Measurements from ENCODE around the gene MRPS22.

Gene MRPS22

GRCh38 chr3:139353920-139354556 is 10.2 kb downstream of the MRPS22 start:
- peak; percentile 65 for DNase-seq (ENCODE audit: low read depth)
- H3K4me3 ChIP-seq (ENCODE audit: low read length) = no peak overlapping the region
- TF ChIP-seq, protein P1, sequence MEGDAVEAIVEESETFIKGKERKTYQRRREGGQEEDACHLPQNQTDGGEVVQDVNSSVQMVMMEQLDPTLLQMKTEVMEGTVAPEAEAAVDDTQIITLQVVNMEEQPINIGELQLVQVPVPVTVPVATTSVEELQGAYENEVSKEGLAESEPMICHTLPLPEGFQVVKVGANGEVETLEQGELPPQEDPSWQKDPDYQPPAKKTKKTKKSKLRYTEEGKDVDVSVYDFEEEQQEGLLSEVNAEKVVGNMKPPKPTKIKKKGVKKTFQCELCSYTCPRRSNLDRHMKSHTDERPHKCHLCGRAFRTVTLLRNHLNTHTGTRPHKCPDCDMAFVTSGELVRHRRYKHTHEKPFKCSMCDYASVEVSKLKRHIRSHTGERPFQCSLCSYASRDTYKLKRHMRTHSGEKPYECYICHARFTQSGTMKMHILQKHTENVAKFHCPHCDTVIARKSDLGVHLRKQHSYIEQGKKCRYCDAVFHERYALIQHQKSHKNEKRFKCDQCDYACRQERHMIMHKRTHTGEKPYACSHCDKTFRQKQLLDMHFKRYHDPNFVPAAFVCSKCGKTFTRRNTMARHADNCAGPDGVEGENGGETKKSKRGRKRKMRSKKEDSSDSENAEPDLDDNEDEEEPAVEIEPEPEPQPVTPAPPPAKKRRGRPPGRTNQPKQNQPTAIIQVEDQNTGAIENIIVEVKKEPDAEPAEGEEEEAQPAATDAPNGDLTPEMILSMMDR (conservative IDR thresholded peaks at IDR 0.05; ENCODE audit: low read length) = peak; percentile 98

DNA sequence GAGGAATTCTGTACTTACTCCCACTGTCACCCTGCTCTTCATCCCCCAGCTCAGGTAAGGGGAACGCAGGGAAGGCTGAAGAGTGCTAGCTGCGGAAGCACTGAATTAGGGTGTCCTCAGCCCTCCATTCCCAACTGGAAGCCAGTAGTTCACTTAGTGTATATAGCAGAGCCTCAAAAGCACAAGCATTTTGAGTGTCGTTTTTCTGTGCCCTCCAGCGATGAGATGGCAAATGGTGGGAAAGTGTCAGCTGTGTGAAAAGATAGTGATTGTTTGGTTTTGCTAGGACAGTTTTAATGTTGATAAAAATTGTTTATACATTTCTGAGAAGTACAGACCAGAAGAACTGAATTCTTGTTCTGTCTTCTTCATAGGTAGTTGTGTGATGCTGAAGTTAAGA is 10.8 kb downstream of the MRPS22 start:
- DNase-seq (ENCODE audit: low read depth) = no peak
- no peak overlapping the region for H3K4me3 ChIP-seq (ENCODE audit: low read length)
- TF ChIP-seq, protein P1 (conservative IDR thresholded peaks at IDR 0.05; ENCODE audit: low read length) = no peak

- H3K4me3 ChIP-seq (ENCODE audit: low read length) = no peak overlapping the region
- TF ChIP-seq, protein P1 (conservative IDR thresholded peaks at IDR 0.05; ENCODE audit: low read length) = no peak
- DNase-seq (ENCODE audit: low read depth) = peak; percentile 51
Observed at GRCh38 chr3:139355476-139355875, 11.7 kb downstream of the MRPS22 start.

DNA sequence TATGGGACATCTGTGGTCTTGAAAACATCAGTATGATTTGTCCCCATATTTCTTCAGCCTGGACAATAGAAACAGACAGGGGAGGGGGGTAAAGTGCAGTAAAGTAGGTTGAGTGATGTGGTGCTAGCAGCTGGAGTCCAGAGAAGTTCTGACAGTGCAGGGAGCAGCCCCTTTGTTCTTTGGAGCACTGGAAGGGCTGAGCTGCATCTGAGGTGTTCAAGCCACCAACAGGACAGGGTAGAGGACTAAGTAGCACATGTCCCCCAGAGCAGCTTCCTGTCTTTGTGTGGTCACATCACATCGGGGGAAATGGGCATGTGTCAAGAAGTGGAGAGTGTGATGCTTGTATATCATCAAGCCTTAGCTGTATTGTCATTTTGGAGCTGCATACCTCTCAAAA is 12.1 kb downstream of the MRPS22 start:
- TF ChIP-seq, protein P1 (conservative IDR thresholded peaks at IDR 0.05; ENCODE audit: low read length) = no peak
- DNase-seq (ENCODE audit: low read depth) = no peak
- no peak overlapping the region for H3K4me3 ChIP-seq (ENCODE audit: low read length)

DNA sequence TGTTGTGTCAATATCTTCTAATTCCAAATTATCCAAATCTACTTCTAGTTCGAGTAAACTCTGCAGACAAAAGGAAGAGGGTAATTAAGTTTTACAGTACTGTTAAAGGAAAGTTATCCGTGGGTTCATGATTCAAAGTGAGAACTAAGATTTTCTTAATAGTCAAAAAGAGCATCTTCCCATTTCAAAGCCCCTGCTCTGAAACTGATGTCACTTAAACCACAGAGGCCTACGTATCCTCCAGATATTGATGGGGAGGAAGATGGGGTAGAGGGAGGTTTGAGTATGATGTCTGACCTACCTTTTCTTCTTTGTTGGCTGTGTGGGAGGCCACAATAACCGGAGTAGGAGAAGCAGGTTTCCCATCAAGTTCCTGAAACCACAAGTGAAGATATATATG is 14.1 kb downstream of the MRPS22 start:
- no peak overlapping the region for H3K4me3 ChIP-seq (ENCODE audit: low read length)
- TF ChIP-seq, protein P1 (conservative IDR thresholded peaks at IDR 0.05; ENCODE audit: low read length) = no peak
- DNase-seq (ENCODE audit: low read depth) = no peak

GRCh38 chr3:139358841-139359562 is 15.2 kb downstream of the MRPS22 start:
- TF ChIP-seq, protein P1 (conservative IDR thresholded peaks at IDR 0.05; ENCODE audit: low read length) = no peak

DNA sequence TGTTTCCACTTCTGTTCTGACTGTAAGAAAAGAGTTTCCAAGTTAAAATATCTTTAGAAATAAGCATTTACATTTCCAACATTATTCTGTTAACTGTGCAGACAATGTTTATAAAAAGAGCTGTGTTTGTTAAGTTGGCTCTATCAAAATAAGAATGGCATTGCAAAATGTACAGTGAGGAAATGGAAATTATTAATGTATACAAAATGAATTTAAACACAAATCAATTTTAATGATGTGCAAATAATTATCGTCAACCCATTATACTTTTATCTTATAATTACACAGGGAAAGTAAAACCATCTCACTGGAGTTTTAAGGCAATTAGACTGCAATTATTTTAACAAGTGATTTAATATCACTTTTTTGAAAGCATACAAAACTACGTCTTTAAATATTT is 17.5 kb downstream of the MRPS22 start:
- H3K4me3 ChIP-seq (ENCODE audit: low read length) = no peak overlapping the region
- TF ChIP-seq, protein P1 (conservative IDR thresholded peaks at IDR 0.05; ENCODE audit: low read length) = no peak

More at GRCh38 chr3:139358841-139359562, 15.2 kb downstream of the MRPS22 start:
- no peak overlapping the region for H3K4me3 ChIP-seq (ENCODE audit: low read length)
- DNase-seq (ENCODE audit: low read depth) = no peak

More for the DNA sequence above, 17.5 kb downstream of the MRPS22 start:
- no peak for DNase-seq (ENCODE audit: low read depth)
